ENCODE data around the gene SLC25A31. TPM values are rescaled to one million over a fixed set of nuclear protein-coding genes. Genes with fewer than 3 reads are reported as not detected.

Gene SLC25A31
- total RNA-seq, 1 donor from 2014 or later = not detected

DNA sequence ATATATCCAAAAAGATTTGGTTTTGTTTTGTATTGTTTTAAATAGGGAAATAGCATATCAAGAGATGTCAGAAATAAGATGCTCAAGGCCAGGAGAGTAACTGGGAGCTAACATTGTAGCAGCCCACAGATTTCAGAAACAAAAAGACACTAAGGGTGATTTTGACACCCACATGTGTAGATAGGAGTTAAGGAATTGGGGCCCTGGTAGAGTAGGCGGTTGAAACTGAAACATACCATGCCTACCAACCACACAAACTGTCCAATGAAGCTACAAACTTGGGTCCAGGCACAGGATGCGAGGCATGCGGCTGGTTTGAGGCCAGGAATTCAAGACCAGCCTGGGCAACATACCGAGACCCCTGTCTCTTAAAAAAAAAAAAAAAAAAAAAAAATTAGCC is 45.6 kb downstream of the SLC25A31 start:
- Mint-ChIP-seq H3K9me3 (ENCODE audit: unreplicated experiment) (peaks cover 3% of the 10 kb centered on the region), H3K27me3 (ENCODE audit: unreplicated experiment) (peaks cover 2% of the 10 kb centered on the region), H3K4me3 (ENCODE audit: unreplicated experiment) (no peak overlapping the region), H3K36me3 (ENCODE audit: unreplicated experiment) (no peaks in the 10 kb centered on the region), H3K27ac (ENCODE audit: unreplicated experiment) (no peak overlapping the region), H3K4me1 (ENCODE audit: low read depth, unreplicated experiment) (peaks cover 18% of the 10 kb centered on the region)
- DNase-seq = no peak
- TF ChIP-seq, protein P1, sequence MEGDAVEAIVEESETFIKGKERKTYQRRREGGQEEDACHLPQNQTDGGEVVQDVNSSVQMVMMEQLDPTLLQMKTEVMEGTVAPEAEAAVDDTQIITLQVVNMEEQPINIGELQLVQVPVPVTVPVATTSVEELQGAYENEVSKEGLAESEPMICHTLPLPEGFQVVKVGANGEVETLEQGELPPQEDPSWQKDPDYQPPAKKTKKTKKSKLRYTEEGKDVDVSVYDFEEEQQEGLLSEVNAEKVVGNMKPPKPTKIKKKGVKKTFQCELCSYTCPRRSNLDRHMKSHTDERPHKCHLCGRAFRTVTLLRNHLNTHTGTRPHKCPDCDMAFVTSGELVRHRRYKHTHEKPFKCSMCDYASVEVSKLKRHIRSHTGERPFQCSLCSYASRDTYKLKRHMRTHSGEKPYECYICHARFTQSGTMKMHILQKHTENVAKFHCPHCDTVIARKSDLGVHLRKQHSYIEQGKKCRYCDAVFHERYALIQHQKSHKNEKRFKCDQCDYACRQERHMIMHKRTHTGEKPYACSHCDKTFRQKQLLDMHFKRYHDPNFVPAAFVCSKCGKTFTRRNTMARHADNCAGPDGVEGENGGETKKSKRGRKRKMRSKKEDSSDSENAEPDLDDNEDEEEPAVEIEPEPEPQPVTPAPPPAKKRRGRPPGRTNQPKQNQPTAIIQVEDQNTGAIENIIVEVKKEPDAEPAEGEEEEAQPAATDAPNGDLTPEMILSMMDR (IDR thresholded peaks at IDR 0.05; ENCODE audit: partially characterized antibody, unreplicated experiment) = no peak

DNA sequence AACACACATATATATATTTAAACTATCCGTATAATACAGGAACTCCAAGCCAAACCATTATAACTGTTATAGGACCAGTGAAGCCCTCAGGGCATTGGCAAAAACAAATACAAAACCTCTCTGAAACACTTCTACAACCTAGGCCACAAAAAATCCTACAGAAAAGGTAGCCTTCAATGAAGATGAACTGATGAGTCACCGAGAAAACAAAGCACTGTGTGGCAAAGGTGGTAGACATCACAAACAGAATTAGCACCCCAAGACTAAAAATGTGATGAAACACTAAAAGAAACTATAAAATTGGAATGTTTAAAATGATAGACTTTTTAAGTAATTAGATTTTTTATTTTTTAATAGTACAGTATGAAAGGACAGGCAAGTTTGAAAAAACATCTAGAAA is 46.4 kb downstream of the SLC25A31 start:
- TF ChIP-seq, protein P1 (IDR thresholded peaks at IDR 0.05; ENCODE audit: partially characterized antibody, unreplicated experiment) = no peak
- Mint-ChIP-seq H3K27ac (ENCODE audit: unreplicated experiment) (no peak overlapping the region), H3K4me1 (ENCODE audit: low read depth, unreplicated experiment) (peaks cover 20% of the 10 kb centered on the region), H3K4me3 (ENCODE audit: unreplicated experiment) (no peak overlapping the region), H3K36me3 (ENCODE audit: unreplicated experiment) (no peaks in the 10 kb centered on the region), H3K9me3 (ENCODE audit: unreplicated experiment) (peaks cover 3% of the 10 kb centered on the region), H3K27me3 (ENCODE audit: unreplicated experiment) (peaks cover 6% of the 10 kb centered on the region)
- DNase-seq = no peak

DNA sequence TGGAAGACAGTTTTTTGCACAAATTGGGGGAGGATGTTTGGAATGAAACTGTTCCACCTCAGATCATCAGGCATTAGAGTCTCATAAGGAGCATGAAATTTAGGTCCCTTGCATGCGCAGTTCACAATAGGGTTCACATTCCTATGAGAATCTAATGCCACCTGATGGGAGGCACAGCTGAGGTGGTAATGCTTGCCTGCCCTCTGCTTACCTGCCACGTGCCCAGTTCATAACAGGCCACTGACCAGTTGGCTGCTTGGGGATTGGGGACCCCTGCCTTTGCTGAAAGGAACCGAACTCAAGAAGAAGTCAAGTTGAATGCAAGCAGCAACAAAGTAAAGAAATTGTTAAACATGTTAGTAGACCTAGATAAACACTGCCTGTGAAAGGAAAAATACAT is 47.3 kb downstream of the SLC25A31 start:
- no peaks in the 10 kb centered on the region for H3K36me3 Mint-ChIP-seq (ENCODE audit: unreplicated experiment)
- H3K9me3 Mint-ChIP-seq (ENCODE audit: unreplicated experiment) = peaks cover 3% of the 10 kb centered on the region
- H3K4me3 Mint-ChIP-seq (ENCODE audit: unreplicated experiment) = no peak overlapping the region
- peaks cover 6% of the 10 kb centered on the region for H3K27me3 Mint-ChIP-seq (ENCODE audit: unreplicated experiment)
- peaks cover 20% of the 10 kb centered on the region for H3K4me1 Mint-ChIP-seq (ENCODE audit: low read depth, unreplicated experiment)
- TF ChIP-seq, protein P1 (IDR thresholded peaks at IDR 0.05; ENCODE audit: partially characterized antibody, unreplicated experiment) = no peak
- no peak for DNase-seq
- H3K27ac Mint-ChIP-seq (ENCODE audit: unreplicated experiment) = no peak overlapping the region

DNA sequence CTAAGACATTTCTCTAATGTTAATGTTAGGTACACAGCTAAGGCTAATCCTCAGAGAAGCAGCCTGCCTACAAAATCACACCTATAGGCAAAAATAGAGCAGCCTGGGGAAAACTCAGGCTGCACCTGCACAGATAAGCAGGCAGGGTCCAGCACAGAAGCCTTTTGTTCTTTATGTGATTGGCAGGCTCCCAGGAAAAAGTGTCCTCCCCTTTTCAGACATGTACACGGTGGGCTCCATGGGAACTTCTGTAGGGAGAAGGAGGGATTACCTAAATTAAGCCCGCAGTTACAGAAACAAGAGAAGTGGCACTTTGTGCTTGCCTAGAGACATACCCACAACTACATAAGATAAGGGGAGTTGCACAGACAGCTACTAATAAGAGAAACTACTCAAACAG is 47.9 kb downstream of the SLC25A31 start:
- DNase-seq = no peak
- TF ChIP-seq, protein P1 (IDR thresholded peaks at IDR 0.05; ENCODE audit: partially characterized antibody, unreplicated experiment) = no peak
- Mint-ChIP-seq H3K4me3 (ENCODE audit: unreplicated experiment) (no peak overlapping the region), H3K27me3 (ENCODE audit: unreplicated experiment) (peaks cover 8% of the 10 kb centered on the region), H3K36me3 (ENCODE audit: unreplicated experiment) (no peaks in the 10 kb centered on the region), H3K9me3 (ENCODE audit: unreplicated experiment) (peaks cover 2% of the 10 kb centered on the region), H3K27ac (ENCODE audit: unreplicated experiment) (no peak overlapping the region), H3K4me1 (ENCODE audit: low read depth, unreplicated experiment) (peaks cover 17% of the 10 kb centered on the region)

DNA sequence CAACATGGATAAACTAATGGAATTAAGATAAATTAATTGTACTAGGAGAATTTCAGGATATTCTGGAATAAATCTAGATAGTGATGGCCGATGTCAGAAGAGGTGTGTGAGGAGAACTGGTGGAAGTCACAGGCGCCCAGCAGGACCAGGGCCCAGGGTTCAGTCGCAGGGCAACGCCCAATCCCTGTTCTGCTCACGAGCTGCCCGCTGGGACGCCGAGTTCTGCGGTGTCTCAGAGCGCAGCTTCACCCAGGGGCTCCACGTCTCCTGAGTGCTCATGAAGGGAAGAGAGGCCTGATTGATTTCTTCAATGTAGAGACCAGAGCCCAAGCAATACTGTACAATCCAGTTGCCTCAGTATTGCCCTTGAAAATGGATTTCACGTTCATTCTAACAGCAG is 50.4 kb downstream of the SLC25A31 start:
- Mint-ChIP-seq H3K27ac (ENCODE audit: unreplicated experiment) (no peak overlapping the region), H3K4me1 (ENCODE audit: low read depth, unreplicated experiment) (peaks cover 10% of the 10 kb centered on the region), H3K36me3 (ENCODE audit: unreplicated experiment) (no peaks in the 10 kb centered on the region), H3K4me3 (ENCODE audit: unreplicated experiment) (no peak overlapping the region), H3K9me3 (ENCODE audit: unreplicated experiment) (peaks cover 4% of the 10 kb centered on the region), H3K27me3 (ENCODE audit: unreplicated experiment) (peaks cover 10% of the 10 kb centered on the region)
- TF ChIP-seq, protein P1 (IDR thresholded peaks at IDR 0.05; ENCODE audit: partially characterized antibody, unreplicated experiment) = no peak
- DNase-seq = no peak

All from glutamatergic neuron (in vitro differentiated cells).